ENCODE measurements around the gene EFNA3. TPM values are rescaled to one million over a fixed set of nuclear protein-coding genes. Genes with fewer than 3 reads are reported as not detected.

The EFNA3 gene
- total RNA-seq, 6 experiments from 2014 or later, result 0.25 to 0.87 (median 0.55) TPM

GRCh38 chr1:155071701-155072100 is 6.9 kb upstream of the EFNA3 start:
- no peak for TF ChIP-seq CTCF (IDR thresholded peaks at IDR 0.05)
- H3K9me3 Mint-ChIP-seq, result no peaks in the 10 kb centered on the region
- H3K27me3 Mint-ChIP-seq (ENCODE audit: insufficient read depth), result peaks cover 14% of the 10 kb centered on the region
- DNase-seq, result no peak
- no peak overlapping the region for H3K27ac Mint-ChIP-seq
- no peaks in the 10 kb centered on the region for H3K36me3 Mint-ChIP-seq (ENCODE audit: low read depth)
- peaks cover 11% of the 10 kb centered on the region; the same call in 1 of the 2 replicates for H3K4me1 Mint-ChIP-seq (ENCODE audit: low read depth)
- H3K4me3 Mint-ChIP-seq, result peak overlapping the region; percentile 50; the same call in 1 of the 2 replicates

- no peak for TF ChIP-seq CTCF (IDR thresholded peaks at IDR 0.05)
- no peaks in the 10 kb centered on the region for H3K36me3 Mint-ChIP-seq (ENCODE audit: low read depth)
- peaks cover 14% of the 10 kb centered on the region for H3K27me3 Mint-ChIP-seq (ENCODE audit: insufficient read depth)
- H3K4me3 Mint-ChIP-seq, result no peak overlapping the region
- DNase-seq, result no peak
- H3K4me1 Mint-ChIP-seq (ENCODE audit: low read depth), result peaks cover 11% of the 10 kb centered on the region; the same call in 1 of the 2 replicates
- no peaks in the 10 kb centered on the region for H3K9me3 Mint-ChIP-seq
- no peak overlapping the region for H3K27ac Mint-ChIP-seq
Measured at GRCh38 chr1:155072531-155073289, 5.9 kb upstream of the EFNA3 start.

GRCh38 chr1:155073377-155074242 is 5.0 kb upstream of the EFNA3 start:
- peaks cover 14% of the 10 kb centered on the region for H3K27me3 Mint-ChIP-seq (ENCODE audit: insufficient read depth)
- no peaks in the 10 kb centered on the region for H3K9me3 Mint-ChIP-seq
- H3K4me3 Mint-ChIP-seq, result no peak overlapping the region

GRCh38 chr1:155075535-155075934 is 3.1 kb upstream of the EFNA3 start:
- Mint-ChIP-seq H3K27ac (no peak overlapping the region), H3K36me3 (ENCODE audit: low read depth) (no peaks in the 10 kb centered on the region), H3K4me1 (ENCODE audit: low read depth) (peaks cover 15% of the 10 kb centered on the region), H3K4me3 (no peak overlapping the region), H3K27me3 (ENCODE audit: insufficient read depth) (peaks cover 23% of the 10 kb centered on the region), H3K9me3 (no peaks in the 10 kb centered on the region)
- no peak for DNase-seq
- TF ChIP-seq CTCF (IDR thresholded peaks at IDR 0.05), result no peak

More at GRCh38 chr1:155073377-155074242, 5.0 kb upstream of the EFNA3 start:
- no peak overlapping the region for H3K27ac Mint-ChIP-seq
- no peaks in the 10 kb centered on the region for H3K36me3 Mint-ChIP-seq (ENCODE audit: low read depth)
- peaks cover 9% of the 10 kb centered on the region; the same call in 1 of the 2 replicates for H3K4me1 Mint-ChIP-seq (ENCODE audit: low read depth)
- no peak for DNase-seq
- no peak for TF ChIP-seq CTCF (IDR thresholded peaks at IDR 0.05)

- peaks cover 18% of the 10 kb centered on the region for H3K4me1 Mint-ChIP-seq (ENCODE audit: low read depth)
- no peak overlapping the region for H3K27ac Mint-ChIP-seq
- H3K4me3 Mint-ChIP-seq, result no peak overlapping the region
- H3K36me3 Mint-ChIP-seq (ENCODE audit: low read depth), result no peaks in the 10 kb centered on the region
- no peak for TF ChIP-seq CTCF (IDR thresholded peaks at IDR 0.05)
- DNase-seq, result no peak
- H3K27me3 Mint-ChIP-seq (ENCODE audit: insufficient read depth), result peaks cover 28% of the 10 kb centered on the region
- H3K9me3 Mint-ChIP-seq, result no peaks in the 10 kb centered on the region
Measured at GRCh38 chr1:155076371-155076770, 2.3 kb upstream of the EFNA3 start.
